ENCODE data around the gene GPC5. TPM values are rescaled to one million over a fixed set of nuclear protein-coding genes. Genes with fewer than 3 reads are reported as not detected.

The GPC5 gene
- total RNA-seq, 1 experiment from 2014 or later: 0.15 TPM

- Histone ChIP-seq H4K5ac (ENCODE audit: insufficient read length, low read depth, low read length) (no peak overlapping the region), H3K27ac (ENCODE audit: insufficient read length, low read depth, low read length) (no peak overlapping the region), H3K9ac (ENCODE audit: extremely low read depth, insufficient read length, low read length) (no peak overlapping the region), H4K91ac (ENCODE audit: insufficient read length, low read depth, low read length) (no peak overlapping the region), H3K79me2 (ENCODE audit: insufficient read depth, low read length) (no peaks in the 10 kb centered on the region), H4K8ac (replicated peaks; ENCODE audit: insufficient read length, low read depth, low read length) (no peak overlapping the region), H2BK5ac (ENCODE audit: insufficient read length, low read length) (no peak overlapping the region), H3K9me3 (ENCODE audit: control insufficient read depth, low read depth, low read length) (no peaks in the 10 kb centered on the region), H3K79me1 (ENCODE audit: insufficient read depth, low read depth, low read length, poor library complexity, severe bottlenecking) (no peaks in the 10 kb centered on the region), H3K27me3 (ENCODE audit: insufficient read depth, low read length) (no peaks in the 10 kb centered on the region), H3T11ph (ENCODE audit: low read length) (no peak overlapping the region), H3K4ac (ENCODE audit: low read depth, low read length) (no peak overlapping the region), H3K56ac (ENCODE audit: insufficient read length, low read depth, low read length) (no peak overlapping the region), H3K23ac (ENCODE audit: insufficient read length, low read depth, low read length) (no peak overlapping the region), H2BK15ac (ENCODE audit: low read depth, low read length) (no peak overlapping the region), H3K23me2 (ENCODE audit: insufficient read length, low read depth, low read length, poor library complexity, severe bottlenecking) (no peaks in the 10 kb centered on the region), H2BK12ac (ENCODE audit: insufficient read length, low read depth, low read length) (no peak overlapping the region), H2AK5ac (ENCODE audit: insufficient read length, low read length) (no peak overlapping the region), H2BK120ac (ENCODE audit: low read depth, low read length, poor library complexity, severe bottlenecking) (no peak overlapping the region), H3K14ac (ENCODE audit: insufficient read depth, low read length) (no peak overlapping the region), H3K4me2 (ENCODE audit: insufficient read depth, insufficient read length, low read length) (no peak overlapping the region), H3K18ac (ENCODE audit: insufficient read length, low read depth, low read length) (no peak overlapping the region), H2BK20ac (ENCODE audit: low read depth, low read length, poor library complexity, severe bottlenecking) (no peak overlapping the region), H3K4me1 (ENCODE audit: insufficient read depth, low read length) (peaks cover 2% of the 10 kb centered on the region; the same call in 1 of the 2 replicates), H4K20me1 (ENCODE audit: control insufficient read depth, insufficient read depth, insufficient read length) (no peaks in the 10 kb centered on the region), H2AFZ (ENCODE audit: low read length) (no peak overlapping the region)
- Mint-ChIP-seq H3K9me3 (no peaks in the 10 kb centered on the region), H3K36me3 (ENCODE audit: insufficient read depth in 1 of 3, low read depth in 3 of 3) (no peaks in the 10 kb centered on the region), H3K4me1 (peaks cover 0 to 4% of the 10 kb centered on the region in 2 experiments; a peak in 1 of 4 replicates), H3K4me3 (no peak overlapping the region), H3K27me3 (ENCODE audit: low read depth) (no peaks in the 10 kb centered on the region), H3K27ac (no peak overlapping the region)
- no CpG with 5 or more reads among the region's 5 CpGs for WGBS (ENCODE audit: extremely low coverage, insufficient read length, low lambda C conversion rate)
- no peak for DNase-seq
- no peak for TF ChIP-seq CTCF (conservative IDR thresholded peaks at IDR 0.05)
These were observed 1427.6 kb downstream of the GPC5 start for GRCh38 chr13:92825938-92826596.

Data from H9 (cell line).